Breast epithelium (tissue), 4 donors: ENCODE measurements around the gene PFDN1. TPM values are rescaled to one million over a fixed set of nuclear protein-coding genes. Genes with fewer than 3 reads are reported as not detected.

Experiments used
- DNase-seq, 2 donors: peaks; one replicate each; pipeline ENCODE4 v3.0.0-alpha.2; 2019; ENCODE audit warnings: low spot score in 2 of 2
- H3K27ac ChIP-seq, 2 donors: fragments of 200-600 bp; sonication (generic) in 1 of 2; one replicate each; pipeline ENCODE4 v1.5.1; 2016 to 2019; ENCODE audit warnings: mild to moderate bottlenecking in 1 of 2
- H3K27me3 ChIP-seq, 2 donors: fragments of 200-600 bp; sonication (generic) in 1 of 2; one replicate each; pipeline versions ENCODE4 v1.5.1 to v1.6.0; 2017 to 2019; ENCODE audit warnings: control low read depth in 1 of 2, mild to moderate bottlenecking in 1 of 2
- H3K36me3 ChIP-seq: fragments of 200-600 bp; one replicate; pipeline ENCODE4 v1.5.1; 2019
- H3K4me1 ChIP-seq, 2 donors: fragments of 200-600 bp; sonication (generic); one replicate each; pipeline ENCODE4 v1.5.1; 2016 to 2019; ENCODE audit warnings: control low read depth in 1 of 2
- H3K4me3 ChIP-seq, 3 donors: fragments of 200-600 bp; sonication (generic); 1 replicate in 2 of 3; 2 replicates in 1 of 3; pipeline ENCODE4 v1.5.1; 2016 to 2019; ENCODE audit warnings: mild to moderate bottlenecking in 3 of 3, moderate library complexity in 2 of 3
- H3K9me3 ChIP-seq, 2 donors: fragments of 200-600 bp; sonication (generic) in 1 of 2; one replicate each; pipeline ENCODE4 v1.5.1; 2016 to 2019; ENCODE audit warnings: control low read depth in 1 of 2
- CTCF ChIP-seq, 3 donors: fragments of 450-650 bp; IDR thresholded peaks; one replicate each; pipeline ENCODE4 v1.5.1; 2016 to 2017; ENCODE audit warnings: antibody characterized with exemption in 3 of 3, mild to moderate bottlenecking in 3 of 3, moderate library complexity in 3 of 3
- POLR2A ChIP-seq: fragments of 450-650 bp; IDR thresholded peaks from one replicate; pipeline ENCODE4 v1.6.1; 2016; ENCODE audit warnings: antibody characterized with exemption, mild to moderate bottlenecking, moderate library complexity
- POLR2AphosphoS5 ChIP-seq, 3 donors: sonication (generic); formaldehyde crosslinking; IDR thresholded peaks; one replicate each; pipeline ENCODE4 v1.6.1; 2017; ENCODE audit warnings: antibody characterized with exemption in 3 of 3
- intact Hi-C: fragments of 100-400 bp; cut with DNase I; formaldehyde crosslinking; loops from one replicate; pipeline ENCODE4 v1.15.1; 2023; ENCODE audit warnings: low total_unique reads
- total RNA-seq, 3 donors: library from RNA; depleted of rRNA; stranded (reverse); fragments of >200 nt; gene quantifications; one replicate each; pipeline ENCODE4 v1.1.0, GENCODE V29; 2016

Gene PFDN1
- total RNA-seq, 3 donors from 2014 or later, result 72.2 to 93.4 (median 86.3) TPM

- TF ChIP-seq POLR2A (no peak), POLR2AphosphoS5 (IDR thresholded peaks at IDR 0.05) (no peak)
- Histone ChIP-seq H3K36me3 (no peaks in the 10 kb centered on the region), H3K9me3 (no peaks in the 10 kb centered on the region), H3K27me3 (no peaks in the 10 kb centered on the region), H3K4me3 (no peak overlapping the region), H3K27ac (no peak overlapping the region), H3K4me1 (no peaks in the 10 kb centered on the region)
- intact Hi-C loops, result no loop called here
- no peak for DNase-seq
These were observed 94.8 kb downstream of the PFDN1 start for GRCh38 chr5:140208065-140208464.

GRCh38 chr5:140207250-140207964 lies 95.5 kb downstream of the PFDN1 start:
- TF ChIP-seq POLR2A (no peak), POLR2AphosphoS5 (IDR thresholded peaks at IDR 0.05) (no peak), CTCF (IDR thresholded peaks at IDR 0.05) (no peak)
- intact Hi-C loops, result no loop called here
- Histone ChIP-seq H3K9me3 (no peaks in the 10 kb centered on the region), H3K27ac (no peak overlapping the region), H3K4me3 (no peak overlapping the region), H3K4me1 (no peaks in the 10 kb centered on the region), H3K36me3 (no peaks in the 10 kb centered on the region), H3K27me3 (no peaks in the 10 kb centered on the region)
- no peak for DNase-seq

- Histone ChIP-seq H3K9me3 (no peaks in the 10 kb centered on the region), H3K4me1 (no peaks in the 10 kb centered on the region), H3K4me3 (no peak overlapping the region), H3K27ac (no peak overlapping the region), H3K27me3 (no peaks in the 10 kb centered on the region), H3K36me3 (no peaks in the 10 kb centered on the region)
- intact Hi-C loops, result no loop called here
- DNase-seq, result no peak
- TF ChIP-seq POLR2A, result no peak
- no peak for TF ChIP-seq CTCF (IDR thresholded peaks at IDR 0.05)
- no peak for TF ChIP-seq POLR2AphosphoS5 (IDR thresholded peaks at IDR 0.05)
These were observed 96.9 kb downstream of the PFDN1 start for GRCh38 chr5:140205952-140206351.

GRCh38 chr5:140205216-140205615 lies 97.7 kb downstream of the PFDN1 start:
- no peak overlapping the region for H3K4me3 ChIP-seq
- no peak for TF ChIP-seq POLR2AphosphoS5 (IDR thresholded peaks at IDR 0.05)
- no peak for TF ChIP-seq POLR2A
- no peak for TF ChIP-seq CTCF (IDR thresholded peaks at IDR 0.05)
- H3K27me3 ChIP-seq, result no peaks in the 10 kb centered on the region
- no peaks in the 10 kb centered on the region for H3K4me1 ChIP-seq
- no peaks in the 10 kb centered on the region for H3K9me3 ChIP-seq
- no peaks in the 10 kb centered on the region for H3K36me3 ChIP-seq
- H3K27ac ChIP-seq, result no peak overlapping the region
- no peak for DNase-seq
- intact Hi-C loops, result no loop called here

GRCh38 chr5:140202610-140203009 lies 100.3 kb downstream of the PFDN1 start:
- no peaks in the 10 kb centered on the region for H3K9me3 ChIP-seq
- no peak overlapping the region for H3K4me3 ChIP-seq
- intact Hi-C loops, result no loop called here
- H3K27ac ChIP-seq, result no peak overlapping the region
- no peaks in the 10 kb centered on the region for H3K4me1 ChIP-seq
- no peaks in the 10 kb centered on the region for H3K27me3 ChIP-seq
- no peak for DNase-seq
- TF ChIP-seq POLR2A (no peak), POLR2AphosphoS5 (IDR thresholded peaks at IDR 0.05) (no peak), CTCF (IDR thresholded peaks at IDR 0.05) (no peak)
- H3K36me3 ChIP-seq, result no peaks in the 10 kb centered on the region
